WTC11 (cell line): ENCODE data around the gene DCD. TPM values are rescaled to one million over a fixed set of nuclear protein-coding genes. Genes with fewer than 3 reads are reported as not detected.

Experiments
- ATAC-seq: fragments of 200-7000 bp; cut with Tn5 transposase; 2 replicates; pipeline ENCODE4 v1.10.0; 2021; ENCODE audit warnings: mild to moderate bottlenecking, moderate library complexity
- CTCF ChIA-PET: fragments of 300-600 bp; sonication (Branson Sonifier 250); formaldehyde crosslinking; loops from one replicate; lab custom pipeline; 2021; ENCODE audit warnings: antibody characterized with exemption; lab: Charles Lee
- POLR2A ChIA-PET: fragments of 350-600 bp; sonication (Branson Sonifier 250); formaldehyde crosslinking; loops from one replicate; lab custom pipeline; 2021; ENCODE audit warnings: antibody characterized with exemption; lab: Charles Lee
- DNase-seq: peaks from one replicate; pipeline ENCODE4 v3.0.0; 2021; ENCODE audit warnings: low spot score
- H3K27ac Mint-ChIP-seq: 2 replicates; pipeline ENCODE4 v1.8.0; 2021; ENCODE audit warnings: mixed read lengths
- H3K27me3 Mint-ChIP-seq: 2 replicates; pipeline ENCODE4 v1.8.0; 2021; ENCODE audit warnings: low read depth, mild to moderate bottlenecking, moderate library complexity, mixed read lengths
- H3K36me3 Mint-ChIP-seq: 2 replicates; pipeline ENCODE4 v1.8.0; 2021; ENCODE audit warnings: mixed read lengths
- H3K4me1 Mint-ChIP-seq: 2 replicates; pipeline ENCODE4 v1.8.0; 2022; ENCODE audit warnings: mixed read lengths
- H3K4me3 Mint-ChIP-seq: 2 replicates; pipeline ENCODE4 v1.8.0; 2021; ENCODE audit warnings: mild to moderate bottlenecking, moderate library complexity, mixed read lengths
- H3K9me3 Mint-ChIP-seq: 2 replicates; pipeline ENCODE4 v1.8.0; 2021; ENCODE audit warnings: mixed read lengths
- ARID4B ChIP-seq: sonication (generic); formaldehyde crosslinking; IDR thresholded peaks from 2 replicates; pipeline ENCODE4 v1.8.0; 2023; ENCODE audit warnings: missing genetic modification reagents, mild to moderate bottlenecking, borderline replicate concordance
- ATF6 ChIP-seq: sonication (generic); formaldehyde crosslinking; IDR thresholded peaks from 2 replicates; pipeline ENCODE4 v1.8.1; 2023; ENCODE audit warnings: mild to moderate bottlenecking, missing genetic modification reagents
- CBFB ChIP-seq: sonication (generic); formaldehyde crosslinking; IDR thresholded peaks from 2 replicates; pipeline ENCODE4 v1.8.1; 2022; ENCODE audit warnings: mild to moderate bottlenecking, low read depth, missing genetic modification reagents
- CREB1 ChIP-seq: sonication (generic); formaldehyde crosslinking; IDR thresholded peaks from 2 replicates; pipeline ENCODE4 v1.8.0; 2023; ENCODE audit warnings: mild to moderate bottlenecking, missing genetic modification reagents
- FOXJ3 ChIP-seq: sonication (generic); formaldehyde crosslinking; IDR thresholded peaks from 2 replicates; pipeline ENCODE4 v1.9.0; 2021; ENCODE audit warnings: missing genetic modification reagents, mild to moderate bottlenecking, borderline replicate concordance
- MAX ChIP-seq: sonication (generic); formaldehyde crosslinking; IDR thresholded peaks from 2 replicates; pipeline ENCODE4 v1.8.0; 2022; ENCODE audit warnings: mild to moderate bottlenecking, missing genetic modification reagents
- NFYB ChIP-seq: sonication (generic); formaldehyde crosslinking; conservative IDR thresholded peaks from 2 replicates; pipeline ENCODE4 v1.8.0; 2022; ENCODE audit warnings: low read depth, missing genetic modification reagents
- NR1H2 ChIP-seq: sonication (generic); formaldehyde crosslinking; IDR thresholded peaks from 2 replicates; pipeline ENCODE4 v1.9.0; 2021; ENCODE audit warnings: mild to moderate bottlenecking, moderate library complexity, missing genetic modification reagents
- OVOL2 ChIP-seq: fragments of 250-450 bp; sonication (Bioruptor Pico); IDR thresholded peaks from 2 replicates; pipeline ENCODE4 v1.9.0; 2021; ENCODE audit warnings: mild to moderate bottlenecking, borderline replicate concordance
- SMAD4 ChIP-seq: sonication (generic); formaldehyde crosslinking; IDR thresholded peaks from 2 replicates; pipeline ENCODE4 v1.8.0; 2022; ENCODE audit warnings: mild to moderate bottlenecking, missing genetic modification reagents
- STAT6 ChIP-seq: sonication (generic); formaldehyde crosslinking; conservative IDR thresholded peaks from 2 replicates; pipeline ENCODE4 v1.8.1; 2023; ENCODE audit warnings: mild to moderate bottlenecking, low read depth, missing genetic modification reagents, moderate library complexity
- TEAD4 ChIP-seq: sonication (generic); formaldehyde crosslinking; IDR thresholded peaks from 2 replicates; pipeline ENCODE4 v1.8.0; 2022; ENCODE audit warnings: mild to moderate bottlenecking, missing genetic modification reagents
- USF2 ChIP-seq: sonication (generic); formaldehyde crosslinking; IDR thresholded peaks from 2 replicates; pipeline ENCODE4 v1.8.1; 2023; ENCODE audit warnings: mild to moderate bottlenecking, missing genetic modification reagents, moderate library complexity
- ZNF423 ChIP-seq: fragments of 250-450 bp; sonication (Bioruptor Pico); IDR thresholded peaks from 2 replicates; pipeline ENCODE4 v2.1.2; 2022; ENCODE audit warnings: mild to moderate bottlenecking, moderate library complexity
- ZNF671 ChIP-seq: fragments of 250-450 bp; sonication (Bioruptor Pico); IDR thresholded peaks from 2 replicates; pipeline ENCODE4 v1.8.0; 2021; ENCODE audit warnings: mild to moderate bottlenecking
- total RNA-seq: library from RNA; stranded (reverse); gene quantifications from 3 replicates; pipeline ENCODE4 v1.2.3, GENCODE V29; 2021

Gene DCD
- total RNA-seq, 1 experiment from 2014 or later: not detected

- no peak for DNase-seq
- H3K27me3 Mint-ChIP-seq: peaks cover 6% of the 10 kb centered on the region
- no peaks in the 10 kb centered on the region for H3K9me3 Mint-ChIP-seq
- H3K4me3 Mint-ChIP-seq: no peak overlapping the region
- no peak for TF ChIP-seq ARID4B
- TF ChIP-seq CBFB: no peak
- no peak for TF ChIP-seq TEAD4 (CRISPR knock-in tag)
- TF ChIP-seq OVOL2: no peak
- TF ChIP-seq NFYB (CRISPR knock-in tag): no peak
- no peak for TF ChIP-seq SMAD4
- no peak for TF ChIP-seq ATF6 (CRISPR knock-in tag)
- TF ChIP-seq CREB1 (CRISPR knock-in tag): no peak
- no peak for TF ChIP-seq STAT6 (CRISPR knock-in tag)
- no peak for TF ChIP-seq FOXJ3 (CRISPR knock-in tag)
- no peak for TF ChIP-seq USF2 (CRISPR knock-in tag)
- TF ChIP-seq ZNF423 (CRISPR knock-in tag): no peak
- no peaks in the 10 kb centered on the region for H3K36me3 Mint-ChIP-seq
- no peak for ATAC-seq
- peaks cover 11% of the 10 kb centered on the region; the same call in 1 of the 2 replicates for H3K4me1 Mint-ChIP-seq
- no peak overlapping the region for H3K27ac Mint-ChIP-seq
- CTCF ChIA-PET: no interaction called here
- POLR2A ChIA-PET: no interaction called here
These were observed 4.9 kb upstream of the DCD start for GRCh38 chr12:54653025-54653424.

- TF ChIP-seq CREB1 (CRISPR knock-in tag) (no peak), NFYB (CRISPR knock-in tag) (no peak), NR1H2 (no peak), ZNF671 (CRISPR knock-in tag) (no peak), TEAD4 (CRISPR knock-in tag) (no peak), MAX (no peak)
- DNase-seq: no peak
- Mint-ChIP-seq H3K36me3 (no peaks in the 10 kb centered on the region), H3K9me3 (no peaks in the 10 kb centered on the region), H3K4me3 (no peak overlapping the region), H3K4me1 (peaks cover 11% of the 10 kb centered on the region; the same call in 1 of the 2 replicates), H3K27ac (no peak overlapping the region), H3K27me3 (peaks cover 18% of the 10 kb centered on the region)
- ChIA-PET POLR2A (no interaction called here), CTCF (interaction anchor here (1.1 kb wide), 1 partner anchor 124 kb away, joined by 5 read pairs; no protein-coding TSS in a partner anchor)
- no peak for ATAC-seq
These were observed 2.7 kb upstream of the DCD start for GRCh38 chr12:54650889-54651288.
